Sigmoid colon (tissue), 7 donors: ENCODE data around the gene PIM3. TPM values are rescaled to one million over a fixed set of nuclear protein-coding genes. Genes with fewer than 3 reads are reported as not detected.

Experiments used
- DNase-seq: peaks from one replicate; pipeline ENCODE4 v3.0.0-alpha.2; 2019
- H3K27ac ChIP-seq, 4 donors: fragments of 200-600 bp; sonication (generic); one replicate each; pipeline ENCODE4 v1.5.1; 2016 to 2019; ENCODE audit warnings: mild to moderate bottlenecking in 1 of 4
- H3K27me3 ChIP-seq, 3 donors: fragments of 200-600 bp; sonication (generic); one replicate each; pipeline ENCODE4 v1.5.1; 2019; ENCODE audit warnings: mild to moderate bottlenecking in 1 of 3
- H3K36me3 ChIP-seq, 4 donors: fragments of 200-600 bp; sonication (generic); one replicate each; pipeline ENCODE4 v1.5.1; 2016 to 2019
- H3K4me1 ChIP-seq, 4 donors: fragments of 200-600 bp; sonication (generic); one replicate each; pipeline ENCODE4 v1.5.1; 2017 to 2019
- H3K4me3 ChIP-seq, 4 donors: fragments of 200-600 bp; sonication (generic); one replicate each; pipeline ENCODE4 v1.5.1; 2017 to 2019; ENCODE audit warnings: mild to moderate bottlenecking in 2 of 4, moderate library complexity in 1 of 4
- H3K9me3 ChIP-seq, 4 donors: fragments of 200-600 bp in 3 of 4; sonication (generic) in 3 of 4; one replicate each; pipeline versions ENCODE4 v1.5.1 to v1.6.1; 2013 to 2019
- EP300 ChIP-seq, 4 donors: sonication (generic); formaldehyde crosslinking; IDR thresholded peaks; one replicate each; pipeline ENCODE4 v1.6.1; 2017; ENCODE audit warnings: antibody characterized with exemption in 4 of 4
- POLR2A ChIP-seq, 2 donors: fragments of 450-650 bp; IDR thresholded peaks; one replicate each; pipeline ENCODE4 v1.6.1; 2016; ENCODE audit warnings: antibody characterized with exemption in 2 of 2, mild to moderate bottlenecking in 2 of 2, moderate library complexity in 2 of 2
- POLR2AphosphoS5 ChIP-seq, 4 donors: sonication (generic); formaldehyde crosslinking; IDR thresholded peaks; one replicate each; pipeline ENCODE4 v1.6.1; 2017; ENCODE audit warnings: antibody characterized with exemption in 4 of 4
- WGBS, 2 donors: extraction: QIAGEN DNeasy Blood & Tissue Kit; methylation state at CpG; one replicate each; pipeline ENCODE4 v1.1.7; 2013; 5-methylcytosine and 5-hydroxymethylcytosine counted together
- intact Hi-C: fragments of 100-400 bp; cut with DNase I; formaldehyde crosslinking; loops from one replicate; pipeline ENCODE4 v1.15.1; 2023
- polyA plus RNA-seq, 3 donors: library from polyadenylated mRNA; stranded (reverse); fragments of 200-250 nt; gene quantifications; one replicate each; pipeline ENCODE4 v1.2.3, GENCODE V29; 2013
- total RNA-seq, 4 donors: library from RNA; depleted of rRNA; stranded (reverse); fragments of >200 nt; gene quantifications; one replicate each; pipeline ENCODE4 v1.1.0, GENCODE V29; 2016
- TF ChIP-seq, protein P1 (sequence below), 4 experiments: fragments of 450-650 bp in 3 of 4; fragments of 200-600 bp in 1 of 4; IDR thresholded peaks; one replicate each; pipeline ENCODE4 v1.5.1; 2016 to 2019; ENCODE audit warnings: antibody characterized with exemption in 4 of 4, mild to moderate bottlenecking in 3 of 4, moderate library complexity in 2 of 4
- donor health status: healthy with polysubstance abuse.
- donor health status: Bipolar disorder and iron deficiency.
- donor health status: healthy.

Gene PIM3
- total and polyA plus RNA-seq, 7 donors, result 26.3 to 126 (median 49.4) TPM

- peaks cover 3 to 12% (median 8%) of the 10 kb centered on the region in 4 donors for H3K9me3 ChIP-seq
- intact Hi-C loops, result no loop called here
- no peak for DNase-seq
- no peaks in the 10 kb centered on the region for H3K27me3 ChIP-seq
- no peaks in the 10 kb centered on the region for H3K36me3 ChIP-seq
- H3K4me1 ChIP-seq, result peaks cover 0 to 4% (median 0%) of the 10 kb centered on the region in 4 donors
- WGBS, 2 donors, result 92 to 93% methylated on average over 6 of the region's 6 CpGs
- H3K27ac ChIP-seq, result no peak overlapping the region
- no peak overlapping the region for H3K4me3 ChIP-seq
- TF ChIP-seq POLR2A (IDR thresholded peaks at IDR 0.05) (no peak), POLR2AphosphoS5 (IDR thresholded peaks at IDR 0.05) (no peak), EP300 (IDR thresholded peaks at IDR 0.05) (no peak)
- TF ChIP-seq, protein P1, sequence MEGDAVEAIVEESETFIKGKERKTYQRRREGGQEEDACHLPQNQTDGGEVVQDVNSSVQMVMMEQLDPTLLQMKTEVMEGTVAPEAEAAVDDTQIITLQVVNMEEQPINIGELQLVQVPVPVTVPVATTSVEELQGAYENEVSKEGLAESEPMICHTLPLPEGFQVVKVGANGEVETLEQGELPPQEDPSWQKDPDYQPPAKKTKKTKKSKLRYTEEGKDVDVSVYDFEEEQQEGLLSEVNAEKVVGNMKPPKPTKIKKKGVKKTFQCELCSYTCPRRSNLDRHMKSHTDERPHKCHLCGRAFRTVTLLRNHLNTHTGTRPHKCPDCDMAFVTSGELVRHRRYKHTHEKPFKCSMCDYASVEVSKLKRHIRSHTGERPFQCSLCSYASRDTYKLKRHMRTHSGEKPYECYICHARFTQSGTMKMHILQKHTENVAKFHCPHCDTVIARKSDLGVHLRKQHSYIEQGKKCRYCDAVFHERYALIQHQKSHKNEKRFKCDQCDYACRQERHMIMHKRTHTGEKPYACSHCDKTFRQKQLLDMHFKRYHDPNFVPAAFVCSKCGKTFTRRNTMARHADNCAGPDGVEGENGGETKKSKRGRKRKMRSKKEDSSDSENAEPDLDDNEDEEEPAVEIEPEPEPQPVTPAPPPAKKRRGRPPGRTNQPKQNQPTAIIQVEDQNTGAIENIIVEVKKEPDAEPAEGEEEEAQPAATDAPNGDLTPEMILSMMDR (IDR thresholded peaks at IDR 0.05), result no peak
Measured at GRCh38 chr22:49991167-49991566, 30.6 kb downstream of the PIM3 start.

DNA sequence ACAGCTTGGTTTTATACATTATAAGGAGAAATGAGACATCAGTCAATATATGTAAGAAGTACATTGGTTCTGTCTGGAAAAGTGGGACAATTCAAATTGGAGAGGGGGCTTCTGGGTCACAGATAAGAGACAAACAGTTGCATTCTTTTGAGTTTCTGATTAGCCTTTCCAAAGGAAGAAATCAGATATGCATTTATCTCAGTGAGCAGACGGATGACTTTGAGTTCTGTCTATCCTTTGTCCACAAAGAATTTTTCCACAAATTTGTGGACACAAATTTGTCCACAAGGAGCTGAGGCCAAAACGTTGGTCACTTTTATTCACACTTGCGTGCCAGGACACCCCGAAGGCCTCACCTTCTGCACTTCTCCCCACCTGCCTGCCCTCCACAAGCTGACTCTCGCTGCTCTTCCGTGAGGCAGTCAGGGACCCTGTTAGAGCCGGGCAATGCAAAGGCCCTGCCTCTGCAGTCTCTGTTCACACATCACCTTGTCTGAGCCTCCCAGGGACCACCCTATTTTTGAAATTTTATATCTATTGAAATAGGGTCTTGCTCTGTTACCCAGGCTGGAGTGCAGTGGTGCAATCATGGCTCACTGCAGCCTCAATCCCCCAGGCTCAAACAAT is 31.4 kb downstream of the PIM3 start:
- intact Hi-C loops, result loop anchor here (2.0 kb wide), 1 partner anchor 63 kb away; no protein-coding TSS in a partner anchor

GRCh38 chr22:49992921-49993648 is 32.5 kb downstream of the PIM3 start:
- peaks cover 0 to 11% (median 7%) of the 10 kb centered on the region in 4 donors for H3K9me3 ChIP-seq
- H3K4me3 ChIP-seq, result no peak overlapping the region
- H3K27ac ChIP-seq, result no peak overlapping the region
- intact Hi-C loops, result loop anchor here (2.0 kb wide), 1 partner anchor 64 kb away; no protein-coding TSS in a partner anchor
- H3K36me3 ChIP-seq, result no peaks in the 10 kb centered on the region
- WGBS, 2 donors, result 14 to 34% methylated on average over 23 of the region's 23 CpGs
- H3K4me1 ChIP-seq, result peaks cover 0 to 4% (median 0%) of the 10 kb centered on the region in 4 donors
- peak; percentile 66 for DNase-seq
- no peak for TF ChIP-seq POLR2AphosphoS5 (IDR thresholded peaks at IDR 0.05)
- TF ChIP-seq, protein P1 (IDR thresholded peaks at IDR 0.05), result peak; percentile 10 to 68 (median 54)
- H3K27me3 ChIP-seq, result peaks cover 0 to 9% (median 0%) of the 10 kb centered on the region in 3 donors

More for the DNA sequence above, 31.4 kb downstream of the PIM3 start:
- peaks cover 0 to 11% (median 7%) of the 10 kb centered on the region in 4 donors for H3K9me3 ChIP-seq
- no peaks in the 10 kb centered on the region for H3K36me3 ChIP-seq
- no peak overlapping the region for H3K4me3 ChIP-seq
- peaks cover 0 to 4% (median 0%) of the 10 kb centered on the region in 4 donors for H3K4me1 ChIP-seq
- no peaks in the 10 kb centered on the region for H3K27me3 ChIP-seq
- DNase-seq, result no peak
- 89 to 93% methylated on average over 7 of the region's 7 CpGs for WGBS, 2 donors
- TF ChIP-seq, protein P1 (IDR thresholded peaks at IDR 0.05), result no peak
- TF ChIP-seq POLR2AphosphoS5 (IDR thresholded peaks at IDR 0.05) (no peak), EP300 (IDR thresholded peaks at IDR 0.05) (no peak), POLR2A (IDR thresholded peaks at IDR 0.05) (no peak)
- no peak overlapping the region for H3K27ac ChIP-seq

GRCh38 chr22:49993649-49994360 is 33.2 kb downstream of the PIM3 start:
- intact Hi-C loops, result loop anchor here (2.0 kb wide), 1 partner anchor 65 kb away; no protein-coding TSS in a partner anchor

More at GRCh38 chr22:49993649-49994360, 33.2 kb downstream of the PIM3 start:
- WGBS, 2 donors, result 60 to 75% methylated on average over 11 of the region's 11 CpGs
- Histone ChIP-seq H3K27ac (no peak overlapping the region), H3K4me1 (peaks cover 0 to 4% (median 0%) of the 10 kb centered on the region in 4 donors), H3K36me3 (no peaks in the 10 kb centered on the region), H3K9me3 (peaks cover 0 to 11% (median 7%) of the 10 kb centered on the region in 4 donors), H3K4me3 (no peak overlapping the region), H3K27me3 (peaks cover 0 to 16% (median 3%) of the 10 kb centered on the region in 3 donors)
- DNase-seq, result no peak
- TF ChIP-seq POLR2A (IDR thresholded peaks at IDR 0.05), result no peak
- no peak for TF ChIP-seq POLR2AphosphoS5 (IDR thresholded peaks at IDR 0.05)
- TF ChIP-seq, protein P1 (IDR thresholded peaks at IDR 0.05), result no peak
- no peak for TF ChIP-seq EP300 (IDR thresholded peaks at IDR 0.05)
